ENCODE measurements around the gene RIPK1. TPM values are rescaled to one million over a fixed set of nuclear protein-coding genes. Genes with fewer than 3 reads are reported as not detected.

RIPK1 gene
- total RNA-seq, 1 donor from 2014 or later: 15.5 TPM

DNA sequence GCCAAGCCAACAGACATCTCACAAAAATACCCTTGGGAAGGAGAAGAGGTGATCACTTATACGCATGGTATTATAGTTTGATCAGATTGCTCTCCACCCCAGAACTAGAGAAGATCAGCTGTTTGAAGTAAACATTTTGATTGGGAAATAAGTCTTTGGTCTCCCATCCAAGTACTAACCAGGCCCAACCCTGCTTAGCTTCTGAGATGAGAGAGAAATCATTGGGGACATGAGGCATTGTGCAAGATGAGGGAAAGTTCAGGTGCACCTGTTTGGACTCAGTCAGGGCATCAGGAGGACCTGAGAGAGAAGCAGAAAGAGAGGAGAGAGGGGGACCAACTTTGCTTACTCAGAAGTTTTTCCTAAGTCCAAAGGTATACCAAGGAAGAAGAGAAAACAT is 11.4 kb downstream of the RIPK1 start:
- Mint-ChIP-seq H3K36me3 (ENCODE audit: insufficient read depth) (peaks cover 37% of the 10 kb centered on the region), H3K4me3 (ENCODE audit: low read depth) (no peak overlapping the region), H3K9me3 (ENCODE audit: low read depth) (no peaks in the 10 kb centered on the region), H3K27ac (no peak overlapping the region), H3K4me1 (ENCODE audit: low read depth) (peaks cover 4% of the 10 kb centered on the region), H3K27me3 (no peaks in the 10 kb centered on the region)
- TF ChIP-seq, protein P1, sequence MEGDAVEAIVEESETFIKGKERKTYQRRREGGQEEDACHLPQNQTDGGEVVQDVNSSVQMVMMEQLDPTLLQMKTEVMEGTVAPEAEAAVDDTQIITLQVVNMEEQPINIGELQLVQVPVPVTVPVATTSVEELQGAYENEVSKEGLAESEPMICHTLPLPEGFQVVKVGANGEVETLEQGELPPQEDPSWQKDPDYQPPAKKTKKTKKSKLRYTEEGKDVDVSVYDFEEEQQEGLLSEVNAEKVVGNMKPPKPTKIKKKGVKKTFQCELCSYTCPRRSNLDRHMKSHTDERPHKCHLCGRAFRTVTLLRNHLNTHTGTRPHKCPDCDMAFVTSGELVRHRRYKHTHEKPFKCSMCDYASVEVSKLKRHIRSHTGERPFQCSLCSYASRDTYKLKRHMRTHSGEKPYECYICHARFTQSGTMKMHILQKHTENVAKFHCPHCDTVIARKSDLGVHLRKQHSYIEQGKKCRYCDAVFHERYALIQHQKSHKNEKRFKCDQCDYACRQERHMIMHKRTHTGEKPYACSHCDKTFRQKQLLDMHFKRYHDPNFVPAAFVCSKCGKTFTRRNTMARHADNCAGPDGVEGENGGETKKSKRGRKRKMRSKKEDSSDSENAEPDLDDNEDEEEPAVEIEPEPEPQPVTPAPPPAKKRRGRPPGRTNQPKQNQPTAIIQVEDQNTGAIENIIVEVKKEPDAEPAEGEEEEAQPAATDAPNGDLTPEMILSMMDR (IDR thresholded peaks at IDR 0.05; ENCODE audit: unreplicated experiment): no peak
- no peak for DNase-seq (ENCODE audit: low spot score, unreplicated experiment)

DNA sequence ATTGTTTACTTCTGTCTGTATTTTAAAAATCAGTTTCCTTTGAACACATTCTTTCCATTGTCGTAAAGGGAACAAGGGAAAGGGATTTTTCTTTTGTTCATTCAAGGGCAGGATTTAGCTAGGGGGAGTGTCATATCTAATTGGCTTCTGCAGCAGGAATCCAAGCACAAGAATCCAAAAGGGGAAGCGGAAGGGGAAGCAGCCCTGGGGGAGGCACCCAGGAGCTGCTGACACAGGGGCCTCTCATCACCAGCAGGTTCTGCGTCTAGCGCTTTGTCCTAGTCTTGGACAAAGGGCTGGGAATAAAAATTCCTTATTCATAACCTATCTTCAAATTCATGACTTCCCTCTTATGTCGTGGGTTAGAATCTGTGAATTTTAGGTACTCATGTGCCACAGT is 13.7 kb downstream of the RIPK1 start:
- Mint-ChIP-seq H3K27ac (no peak overlapping the region), H3K36me3 (ENCODE audit: insufficient read depth) (peaks cover 52% of the 10 kb centered on the region)
- DNase-seq (ENCODE audit: low spot score, unreplicated experiment): no peak

DNA sequence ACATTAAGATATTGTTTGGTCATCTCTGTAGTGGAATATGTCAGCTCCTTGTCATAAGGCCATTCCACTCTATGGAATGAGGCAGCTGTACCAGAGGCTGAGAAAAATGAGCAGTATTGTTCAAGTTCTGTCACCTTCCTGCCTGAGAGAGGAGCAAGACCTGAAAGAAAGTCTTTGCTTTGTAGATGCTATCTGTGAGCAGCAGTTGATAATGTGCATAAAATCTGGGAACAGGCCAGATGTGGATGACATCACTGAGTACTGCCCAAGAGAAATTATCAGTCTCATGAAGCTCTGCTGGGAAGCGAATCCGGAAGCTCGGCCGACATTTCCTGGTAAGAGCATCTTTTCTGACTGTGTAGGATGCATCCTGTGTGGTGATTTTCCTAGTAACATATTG is 16.8 kb downstream of the RIPK1 start:
- TF ChIP-seq, protein P1 (IDR thresholded peaks at IDR 0.05; ENCODE audit: unreplicated experiment): no peak
- Mint-ChIP-seq H3K4me1 (ENCODE audit: low read depth) (no peaks in the 10 kb centered on the region), H3K36me3 (ENCODE audit: insufficient read depth) (peaks cover 63% of the 10 kb centered on the region), H3K27me3 (no peaks in the 10 kb centered on the region), H3K9me3 (ENCODE audit: low read depth) (peaks cover 12% of the 10 kb centered on the region), H3K4me3 (ENCODE audit: low read depth) (no peak overlapping the region), H3K27ac (no peak overlapping the region)
- no peak for DNase-seq (ENCODE audit: low spot score, unreplicated experiment)

More for the DNA sequence above, 13.7 kb downstream of the RIPK1 start:
- no peak overlapping the region for H3K4me3 Mint-ChIP-seq (ENCODE audit: low read depth)
- TF ChIP-seq, protein P1 (IDR thresholded peaks at IDR 0.05; ENCODE audit: unreplicated experiment): no peak
- H3K9me3 Mint-ChIP-seq (ENCODE audit: low read depth): peaks cover 6% of the 10 kb centered on the region
- H3K27me3 Mint-ChIP-seq: no peaks in the 10 kb centered on the region
- H3K4me1 Mint-ChIP-seq (ENCODE audit: low read depth): no peaks in the 10 kb centered on the region

DNA sequence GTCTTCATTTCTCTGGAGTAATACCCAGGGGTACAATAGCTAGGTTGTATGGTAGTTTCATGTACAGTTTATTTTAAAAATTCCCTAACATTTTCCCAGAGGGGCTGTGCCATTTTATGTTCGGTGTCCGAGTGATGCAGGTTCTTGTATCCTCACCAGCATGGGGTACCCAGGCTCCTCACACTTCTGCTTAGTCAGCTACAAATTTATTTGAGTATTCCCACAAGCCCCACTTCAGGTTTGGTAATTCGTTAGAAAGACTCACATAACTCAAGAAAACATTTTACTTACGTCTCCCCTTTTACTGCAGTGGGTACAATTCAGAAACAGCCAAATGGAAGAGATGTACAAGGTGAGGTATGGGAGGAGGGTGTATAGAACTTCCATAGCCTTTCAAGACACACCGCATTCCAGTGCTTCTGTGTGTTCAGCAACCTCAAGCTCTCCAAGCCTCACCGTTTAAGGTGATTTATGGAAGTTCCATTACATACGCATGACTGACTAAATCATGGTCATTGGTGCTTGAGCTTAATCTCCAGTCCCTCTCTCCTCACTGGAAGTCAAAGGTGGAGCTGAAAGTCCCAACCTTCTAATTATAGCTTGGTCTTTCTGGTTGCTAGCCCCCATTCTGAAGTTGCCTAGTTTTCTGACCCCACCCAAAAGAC is 18.1 kb downstream of the RIPK1 start:
- no peak overlapping the region for H3K4me3 Mint-ChIP-seq (ENCODE audit: low read depth)
- no peaks in the 10 kb centered on the region for H3K4me1 Mint-ChIP-seq (ENCODE audit: low read depth)
- peaks cover 62% of the 10 kb centered on the region for H3K36me3 Mint-ChIP-seq (ENCODE audit: insufficient read depth)
- TF ChIP-seq, protein P1 (IDR thresholded peaks at IDR 0.05; ENCODE audit: unreplicated experiment): no peak
- H3K27me3 Mint-ChIP-seq: no peaks in the 10 kb centered on the region
- DNase-seq (ENCODE audit: low spot score, unreplicated experiment): no peak
- H3K9me3 Mint-ChIP-seq (ENCODE audit: low read depth): peaks cover 17% of the 10 kb centered on the region
- no peak overlapping the region for H3K27ac Mint-ChIP-seq

DNA sequence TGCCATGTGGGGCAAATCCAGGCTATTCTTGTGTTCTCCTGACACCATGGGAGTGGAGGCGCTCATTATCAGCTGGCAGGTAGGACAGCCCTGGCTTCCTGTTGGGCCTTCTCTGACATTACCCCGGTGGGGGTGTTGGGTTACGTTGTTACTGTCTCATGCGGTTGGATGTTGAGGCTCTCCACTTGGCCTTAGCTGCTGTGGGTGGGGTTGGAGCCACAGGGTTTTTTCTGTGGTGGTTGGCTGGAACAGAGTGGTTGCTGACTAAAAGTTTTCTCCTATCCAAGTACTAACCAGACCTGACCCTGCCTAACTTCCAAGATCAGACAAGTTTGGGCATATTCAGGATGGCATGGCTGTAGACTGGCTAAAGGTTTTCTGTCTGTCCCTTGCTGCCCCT is 20.2 kb downstream of the RIPK1 start:
- no peak for DNase-seq (ENCODE audit: low spot score, unreplicated experiment)
- peaks cover 17% of the 10 kb centered on the region for H3K9me3 Mint-ChIP-seq (ENCODE audit: low read depth)
- H3K4me3 Mint-ChIP-seq (ENCODE audit: low read depth): no peak overlapping the region
- no peak overlapping the region for H3K27ac Mint-ChIP-seq
- no peaks in the 10 kb centered on the region for H3K27me3 Mint-ChIP-seq
- H3K36me3 Mint-ChIP-seq (ENCODE audit: insufficient read depth): peaks cover 60% of the 10 kb centered on the region
- H3K4me1 Mint-ChIP-seq (ENCODE audit: low read depth): no peaks in the 10 kb centered on the region
- TF ChIP-seq, protein P1 (IDR thresholded peaks at IDR 0.05; ENCODE audit: unreplicated experiment): no peak
